Measurements from ENCODE around the gene C7orf25. TPM values are rescaled to one million over a fixed set of nuclear protein-coding genes. Genes with fewer than 3 reads are reported as not detected.

The C7orf25 gene
- total RNA-seq, 1 donor from 2014 or later = 4.2 TPM

DNA sequence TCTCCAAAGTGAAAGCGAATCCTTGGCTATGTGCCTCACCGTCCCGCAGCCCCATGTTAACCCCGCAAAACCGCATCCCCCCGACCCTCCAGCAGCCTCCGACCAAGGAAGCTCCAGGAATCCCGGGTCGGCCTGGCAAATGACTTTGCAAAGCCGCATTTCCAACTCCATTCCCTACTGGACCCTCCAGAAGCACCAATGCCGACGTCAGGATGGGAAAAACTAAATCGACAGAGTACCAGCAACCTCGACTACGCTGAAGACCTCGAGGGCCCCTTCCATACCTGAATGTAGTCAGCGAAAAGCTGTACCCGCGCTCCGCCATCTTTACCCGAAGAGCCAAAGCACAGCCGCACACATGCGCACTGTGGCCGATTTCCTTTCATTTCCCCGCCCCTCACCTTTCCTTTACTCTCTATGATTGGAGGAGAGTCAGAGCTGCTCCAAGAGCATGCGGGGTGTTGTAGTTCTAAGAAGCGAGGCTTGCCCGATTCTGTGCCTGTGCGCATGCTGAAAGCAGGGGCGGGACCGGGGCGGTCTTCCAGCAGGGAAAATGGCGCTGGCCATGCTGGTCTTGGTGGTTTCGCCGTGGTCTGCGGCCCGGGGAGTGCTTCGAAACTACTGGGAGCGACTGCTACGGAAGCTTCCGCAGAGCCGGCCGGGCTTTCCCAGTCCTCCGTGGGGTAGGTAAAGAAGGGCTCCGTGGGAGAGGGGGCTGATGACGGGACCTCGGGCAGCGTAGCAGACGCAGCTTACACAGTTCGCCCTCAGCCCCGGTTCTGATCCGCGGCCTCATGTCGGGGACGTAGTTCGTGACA is 20.2 kb upstream of the C7orf25 start, which contains the start of the genes MRPL32 and PSMA2:
MRPL32 (plus strand) TSS at position 543 of the 818 bp plus-strand sequence; CDS start at position 554, 11 bp downstream.
PSMA2 (minus strand) TSS at position 341 of the 818 bp plus-strand sequence; CDS start at position 325, 16 bp downstream.
- intact Hi-C loops (cut with DNase I) = loop anchor here (2.0 kb wide), 1 partner anchor 19 kb away; the partner anchor contains the start of gene C7orf25
- ATAC-seq = peak; percentile 100

DNA sequence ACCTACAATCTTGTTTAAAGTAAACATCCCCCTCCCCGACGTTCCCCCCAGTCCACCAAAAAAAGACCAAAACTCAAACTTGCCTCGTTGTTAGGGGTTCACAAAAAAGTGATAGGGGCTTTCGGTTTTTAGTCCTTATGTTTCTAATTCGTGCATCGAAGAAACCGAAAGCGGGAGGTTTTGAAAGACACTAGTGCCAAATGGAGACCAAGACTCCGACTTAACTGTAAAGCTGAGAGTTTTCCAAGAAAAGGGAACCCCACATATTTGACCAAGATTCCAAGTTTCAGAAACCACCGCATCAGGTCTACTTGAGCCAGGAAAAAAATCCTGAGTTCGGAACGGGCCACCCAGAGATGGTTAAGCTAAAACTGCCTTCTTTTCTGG is 19.6 kb upstream of the C7orf25 start:
- no peak for DNase-seq (ENCODE audit: missing footprints)
- intact Hi-C loops (cut with DNase I) = no loop called here
- ATAC-seq = no peak

More for the DNA sequence above, 20.2 kb upstream of the C7orf25 start, which contains the start of the genes MRPL32 and PSMA2:
- peak; percentile 98 for DNase-seq (ENCODE audit: missing footprints)

GRCh38 chr7:42930889-42931288 is 19.0 kb upstream of the C7orf25 start:
- no peak for ATAC-seq
- DNase-seq (ENCODE audit: missing footprints) = no peak
- intact Hi-C loops (cut with DNase I) = no loop called here

GRCh38 chr7:42929449-42929848 is 17.6 kb upstream of the C7orf25 start:
- no peak for ATAC-seq
- DNase-seq (ENCODE audit: missing footprints) = no peak
- intact Hi-C loops (cut with DNase I) = no loop called here

DNA sequence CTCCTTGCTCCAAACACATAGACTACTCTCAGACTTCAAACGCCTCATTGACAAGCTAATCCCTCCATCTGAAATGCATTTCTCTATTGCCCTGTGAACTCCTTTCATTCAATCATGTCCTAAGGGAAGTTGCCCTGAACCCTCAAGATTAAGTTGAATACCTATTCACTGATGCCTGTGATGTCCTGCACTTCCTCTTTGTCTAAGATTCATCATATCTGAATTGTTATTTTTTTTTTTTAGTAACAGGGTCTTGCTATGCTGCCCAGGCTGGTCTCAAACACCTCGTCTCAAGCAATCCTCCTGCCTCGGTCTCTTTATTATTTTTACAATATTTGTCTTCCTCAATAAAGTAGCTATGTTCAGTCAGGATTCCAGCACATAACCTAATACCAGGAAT is 16.9 kb upstream of the C7orf25 start:
- ATAC-seq = no peak
- intact Hi-C loops (cut with DNase I) = no loop called here
- no peak for DNase-seq (ENCODE audit: missing footprints)

- DNase-seq (ENCODE audit: missing footprints) = no peak
- intact Hi-C loops (cut with DNase I) = no loop called here
- no peak for ATAC-seq
Measured at GRCh38 chr7:42926204-42926603, 14.3 kb upstream of the C7orf25 start.

- ATAC-seq = no peak
- no peak for DNase-seq (ENCODE audit: missing footprints)
- intact Hi-C loops (cut with DNase I) = no loop called here
Measured at GRCh38 chr7:42925630-42926029, 13.8 kb upstream of the C7orf25 start.

GRCh38 chr7:42924223-42924838 is 12.5 kb upstream of the C7orf25 start:
- DNase-seq (ENCODE audit: missing footprints) = no peak
- intact Hi-C loops (cut with DNase I) = no loop called here
- ATAC-seq = no peak

- ATAC-seq (no peak), DNase-seq (ENCODE audit: missing footprints) (no peak)
- intact Hi-C loops (cut with DNase I) = no loop called here
Measured at GRCh38 chr7:42922017-42922753, 10.3 kb upstream of the C7orf25 start.

- DNase-seq (ENCODE audit: missing footprints) (no peak), ATAC-seq (no peak)
- intact Hi-C loops (cut with DNase I) = no loop called here
Measured at GRCh38 chr7:42915356-42915755, 3.5 kb upstream of the C7orf25 start.

DNA sequence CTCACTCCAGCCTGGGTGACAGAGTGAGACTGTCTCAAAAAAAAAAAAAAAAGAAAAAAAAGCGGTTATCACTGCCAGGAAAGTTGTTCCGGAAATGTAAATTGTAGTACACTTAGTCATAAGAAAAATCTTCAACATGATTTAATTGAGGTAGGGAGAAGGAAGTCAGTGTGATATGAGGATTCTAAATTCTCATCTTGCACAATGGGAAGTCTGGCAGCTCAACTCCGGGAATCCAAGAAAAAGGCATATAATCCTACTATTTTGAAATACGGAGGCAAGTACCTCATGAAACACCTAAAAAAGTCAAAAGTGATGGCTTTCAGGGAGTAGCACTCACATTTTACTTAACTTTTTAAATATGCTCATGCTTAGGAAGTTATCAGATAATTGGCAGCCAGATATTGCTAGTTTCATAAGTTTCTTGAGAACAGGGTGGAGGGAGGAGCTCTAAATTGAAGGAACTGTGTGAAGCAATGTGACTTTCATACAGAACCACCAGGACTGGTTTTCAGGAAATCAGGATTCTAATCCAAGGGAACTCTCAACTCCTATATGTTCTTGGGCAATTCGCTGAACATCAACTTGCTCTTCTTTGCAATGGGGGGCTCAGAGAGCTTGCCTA is 2.7 kb upstream of the C7orf25 start:
- intact Hi-C loops (cut with DNase I) = no loop called here
- ATAC-seq = no peak
- DNase-seq (ENCODE audit: missing footprints) = no peak

- ATAC-seq (no peak), DNase-seq (ENCODE audit: missing footprints) (no peak)
- intact Hi-C loops (cut with DNase I) = no loop called here
Measured at GRCh38 chr7:42914009-42914408, 2.1 kb upstream of the C7orf25 start.

DNA sequence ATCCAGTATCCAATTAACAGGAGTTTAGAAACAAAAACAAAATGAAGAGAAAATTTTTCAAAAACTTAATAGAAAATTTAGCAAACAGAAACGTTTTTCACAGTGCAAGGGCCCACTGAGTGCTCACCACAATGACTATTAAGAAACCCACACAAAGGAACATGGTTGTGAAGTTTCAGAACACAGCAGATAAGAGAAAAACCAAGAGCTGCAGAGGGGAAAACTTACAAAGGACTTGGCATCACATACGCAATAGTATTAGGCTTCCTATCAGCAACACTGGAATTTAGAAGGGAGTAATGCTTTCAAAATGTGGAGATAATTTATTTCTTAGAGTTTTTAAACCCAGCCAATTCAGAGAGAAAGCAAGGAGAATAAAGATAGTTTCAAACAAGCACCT is 1.7 kb upstream of the C7orf25 start:
- intact Hi-C loops (cut with DNase I) = loop anchor here (2.0 kb wide), 1 partner anchor 19 kb away; the partner anchor contains the start of genes MRPL32 and PSMA2
- DNase-seq (ENCODE audit: missing footprints) (no peak), ATAC-seq (no peak)

- intact Hi-C loops (cut with DNase I) = no loop called here
- ATAC-seq = no peak
- DNase-seq (ENCODE audit: missing footprints) = no peak
Measured at GRCh38 chr7:42910306-42910705, 1.6 kb downstream of the C7orf25 start.

- intact Hi-C loops (cut with DNase I) = no loop called here
- DNase-seq (ENCODE audit: missing footprints) = no peak
- no peak for ATAC-seq
Measured at GRCh38 chr7:42907316-42907715, 4.6 kb downstream of the C7orf25 start.

DNA sequence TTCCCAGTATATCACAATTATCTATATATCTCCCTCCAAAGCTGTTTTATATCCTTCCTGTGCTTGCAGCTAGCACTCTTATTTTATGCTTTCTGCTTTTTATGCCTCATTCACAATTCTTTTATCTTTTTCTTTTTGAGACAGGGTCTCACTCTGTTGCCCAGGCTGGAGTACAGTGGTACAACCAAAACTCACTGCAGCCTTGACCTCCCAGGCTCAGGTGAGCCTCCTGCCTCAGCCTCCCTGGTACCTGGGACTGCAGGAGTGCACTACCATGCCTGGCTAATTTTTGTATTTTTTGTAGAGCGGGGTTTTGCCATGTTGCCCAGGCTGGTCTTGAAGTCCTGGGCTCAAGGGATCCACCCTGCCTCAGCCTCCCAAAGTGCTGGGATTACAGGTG is 5.7 kb downstream of the C7orf25 start:
- no peak for DNase-seq (ENCODE audit: missing footprints)
- ATAC-seq = no peak
- intact Hi-C loops (cut with DNase I) = no loop called here

DNA sequence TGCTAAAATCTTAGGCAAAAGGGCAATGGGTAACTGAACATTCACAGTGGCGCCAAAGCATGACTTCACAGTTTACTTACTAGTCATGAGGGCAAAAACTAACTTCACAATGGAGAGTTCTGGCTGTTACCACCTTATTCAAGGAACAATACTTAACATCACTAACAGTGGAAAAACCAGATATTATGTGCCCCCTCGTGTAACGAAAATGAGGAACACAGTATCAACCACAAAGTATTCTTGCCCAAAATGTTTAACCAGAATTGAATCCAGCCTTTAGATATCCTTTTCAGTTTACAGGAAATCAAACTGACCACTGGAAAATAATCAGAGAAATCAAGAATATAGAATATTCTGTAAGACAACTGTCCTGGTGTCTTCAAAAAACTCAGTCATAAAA is 9.5 kb downstream of the C7orf25 start:
- no peak for DNase-seq (ENCODE audit: missing footprints)
- no peak for ATAC-seq

DNA sequence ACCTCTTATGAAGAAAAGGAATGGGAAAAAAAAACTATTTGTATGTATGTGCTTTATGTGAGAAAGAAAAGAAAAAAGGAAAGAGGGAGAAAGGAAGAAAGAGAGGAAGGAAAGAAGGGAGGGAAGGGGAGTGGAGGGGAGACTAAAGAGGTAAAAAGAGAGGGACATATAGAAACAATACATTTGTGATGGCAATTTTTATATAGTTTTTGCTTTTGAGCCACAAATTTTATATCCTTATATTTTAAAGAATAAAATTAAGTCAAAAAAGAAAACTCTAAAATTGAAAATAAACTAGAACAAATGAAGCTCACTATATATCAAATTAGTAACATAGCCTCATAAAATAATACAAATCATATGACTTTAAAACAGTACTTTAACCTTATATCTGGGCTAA is 11.0 kb downstream of the C7orf25 start:
- ATAC-seq (no peak), DNase-seq (ENCODE audit: missing footprints) (no peak)
- intact Hi-C loops (cut with DNase I) = no loop called here

More for the DNA sequence above, 9.5 kb downstream of the C7orf25 start:
- intact Hi-C loops (cut with DNase I) = no loop called here
